Body of pancreas (tissue), 4 donors: Measurements from ENCODE around the gene PBXIP1. TPM values are rescaled to one million over a fixed set of nuclear protein-coding genes. Genes with fewer than 3 reads are reported as not detected.

Source experiments
- ATAC-seq: fragments of 150-250 bp; one replicate; pipeline ENCODE4 v1.9.1; 2016
- DNase-seq, 4 donors: peaks; one replicate each; pipeline ENCODE4 v3.0.0-alpha.2; 2019
- H3K27ac ChIP-seq, 4 donors: fragments of 200-600 bp; sonication (generic); 1 replicate in 3 of 4; 2 replicates in 1 of 4; pipeline versions ENCODE4 v1.5.1 to v1.6.1; 2016 to 2019; ENCODE audit warnings: mild to moderate bottlenecking in 1 of 4, mixed read lengths in 1 of 4, moderate library complexity in 1 of 4
- H3K27me3 ChIP-seq, 2 donors: fragments of 200-600 bp; sonication (generic); one replicate each; pipeline ENCODE4 v1.6.0; 2016; ENCODE audit warnings: mild to moderate bottlenecking in 1 of 2
- H3K36me3 ChIP-seq, 2 donors: fragments of 200-600 bp; sonication (generic); replicated peaks in 1 of 2; 2 replicates each; pipeline ENCODE4 v1.5.1; 2016; ENCODE audit warnings: low read depth in 2 of 2; ENCODE audit not compliant: insufficient read depth in 1 of 2
- H3K4me1 ChIP-seq: fragments of 200-600 bp; sonication (generic); one replicate; pipeline ENCODE4 v1.6.0; 2016
- H3K4me3 ChIP-seq, 2 donors: fragments of 200-600 bp; sonication (generic); 1 replicate in 1 of 2; 2 replicates in 1 of 2; pipeline ENCODE4 v1.5.1; 2016 to 2019
- H3K9me3 ChIP-seq, 3 donors: fragments of 200-600 bp; sonication (generic); 1 replicate in 2 of 3; 2 replicates in 1 of 3; pipeline ENCODE4 v1.5.1; 2016
- CTCF ChIP-seq, 7 experiments: fragments of 450-650 bp in 4 of 7; fragments of 200-600 bp in 3 of 7; sonication (generic) in 3 of 7; IDR thresholded peaks; one replicate each; pipeline ENCODE4 v1.5.1; 2016 to 2019; ENCODE audit warnings: antibody characterized with exemption in 7 of 7
- POLR2A ChIP-seq, 3 donors: fragments of 450-650 bp; IDR thresholded peaks; one replicate each; pipeline ENCODE4 v1.6.1; 2016; ENCODE audit warnings: antibody characterized with exemption in 3 of 3, mild to moderate bottlenecking in 2 of 3
- WGBS, 2 donors: methylation state at CpG; one replicate each; pipeline ENCODE4 v1.1.5; 2017; 5-methylcytosine and 5-hydroxymethylcytosine counted together
- intact Hi-C: fragments of 100-400 bp; cut with DNase I; formaldehyde crosslinking; loops from one replicate; pipeline ENCODE4 v1.15.1; 2023
- total RNA-seq, 2 donors: library from RNA; depleted of rRNA; stranded (reverse); fragments of >200 nt; gene quantifications; one replicate each; pipeline ENCODE4 v1.1.0, GENCODE V29; 2016

The PBXIP1 gene
- total RNA-seq, 2 donors from 2014 or later = 26.0 to 60.7 TPM

- H3K27me3 ChIP-seq = no peaks in the 10 kb centered on the region
- H3K9me3 ChIP-seq = no peaks in the 10 kb centered on the region
- peak in 4 of 7 experiments; percentile 26 to 54 (median 41) for TF ChIP-seq CTCF (IDR thresholded peaks at IDR 0.05)
- TF ChIP-seq POLR2A (IDR thresholded peaks at IDR 0.05) = peak; percentile 82 to 92 (median 91)
- WGBS, 2 donors = 0% methylated on average over 42 of the region's 43 CpGs; no CpG with 5 or more reads in 1 of the 2 donors
- ATAC-seq (peak; percentile 71), DNase-seq (peak; percentile 98 to 99 (median 99))
- H3K27ac ChIP-seq = peak overlapping the region; percentile 90 to 100 (median 100)
- peak overlapping the region; percentile 46 to 70 for H3K4me3 ChIP-seq
- intact Hi-C loops = no loop called here
- peaks cover 36% of the 10 kb centered on the region for H3K4me1 ChIP-seq
- H3K36me3 ChIP-seq = no peaks in the 10 kb centered on the region
These were observed 45.0 kb upstream of the PBXIP1 start for GRCh38 chr1:155000726-155001424.

- Histone ChIP-seq H3K27me3 (no peaks in the 10 kb centered on the region), H3K4me3 (no peak overlapping the region), H3K9me3 (no peaks in the 10 kb centered on the region), H3K27ac (peak overlapping the region; percentile 90 to 100 (median 100)), H3K4me1 (peaks cover 36% of the 10 kb centered on the region), H3K36me3 (no peaks in the 10 kb centered on the region)
- DNase-seq (peak; percentile 70 to 80 (median 78)), ATAC-seq (peak; percentile 0)
- TF ChIP-seq POLR2A (IDR thresholded peaks at IDR 0.05) = no peak
- TF ChIP-seq CTCF (IDR thresholded peaks at IDR 0.05) = no peak
- WGBS, 2 donors = 0 to 3% methylated on average over 7 to 13 of the region's 13 CpGs
- intact Hi-C loops = no loop called here
These were observed 44.5 kb upstream of the PBXIP1 start for GRCh38 chr1:155000411-155000725.

- H3K27ac ChIP-seq = peak overlapping the region; percentile 90 to 100 (median 100)
- H3K36me3 ChIP-seq = no peaks in the 10 kb centered on the region
- H3K4me1 ChIP-seq = peaks cover 36% of the 10 kb centered on the region
- DNase-seq (peak; percentile 52 to 68 (median 63)), ATAC-seq (no peak)
- WGBS, 2 donors = 1 to 6% methylated on average over 28 to 39 of the region's 50 CpGs
- TF ChIP-seq CTCF (IDR thresholded peaks at IDR 0.05) (no peak), POLR2A (IDR thresholded peaks at IDR 0.05) (peak in 1 of 3 donors; percentile 22)
- H3K4me3 ChIP-seq = no peak overlapping the region
- no peaks in the 10 kb centered on the region for H3K9me3 ChIP-seq
- intact Hi-C loops = no loop called here
- H3K27me3 ChIP-seq = no peaks in the 10 kb centered on the region
These were observed 43.9 kb upstream of the PBXIP1 start for GRCh38 chr1:154999571-155000410.

GRCh38 chr1:154998818-154999570, 43.1 kb upstream of the PBXIP1 start:
- Histone ChIP-seq H3K4me3 (no peak overlapping the region), H3K9me3 (no peaks in the 10 kb centered on the region), H3K36me3 (no peaks in the 10 kb centered on the region), H3K27me3 (no peaks in the 10 kb centered on the region), H3K27ac (peak overlapping the region; percentile 90 to 100 (median 100)), H3K4me1 (peaks cover 34% of the 10 kb centered on the region)
- ATAC-seq (no peak), DNase-seq (peak; percentile 50 to 59 (median 56))
- 15 to 20% methylated on average over 20 to 34 of the region's 40 CpGs for WGBS, 2 donors
- intact Hi-C loops = no loop called here
- no peak for TF ChIP-seq POLR2A (IDR thresholded peaks at IDR 0.05)
- TF ChIP-seq CTCF (IDR thresholded peaks at IDR 0.05) = peak; percentile 48 to 77 (median 60)
